SU-DHL-6 (cell line): ENCODE results near the gene ZBTB24.

Experiments used
- H2AFZ ChIP-seq: fragments of 200-600 bp; sonication (generic); 2 replicates; pipeline ENCODE4 v1.6.1; 2014; ENCODE audit warnings: low read depth, mild to moderate bottlenecking, moderate library complexity, mixed read lengths, antibody characterized with exemption, low read length; ENCODE audit not compliant: severe bottlenecking
- H3F3A ChIP-seq: fragments of 200-600 bp; shearing (Covaris generic); 2 replicates; pipeline ENCODE4 v1.6.0; 2016; ENCODE audit warnings: antibody characterized with exemption, mild to moderate bottlenecking; ENCODE audit not compliant: insufficient read depth
- H3K27ac ChIP-seq: fragments of 200-600 bp; sonication (generic); 2 replicates; pipeline ENCODE4 v1.5.1; 2016; ENCODE audit warnings: low read depth, mild to moderate bottlenecking, low read length, moderate library complexity, mixed read lengths
- H3K27me3 ChIP-seq: fragments of 200-600 bp; sonication (generic), shearing (Covaris generic); 2 replicates; pipeline ENCODE4 v1.6.0; 2014; ENCODE audit warnings: mild to moderate bottlenecking, low read length
- H3K36me3 ChIP-seq: fragments of 200-600 bp; sonication (generic); 2 replicates; pipeline ENCODE4 v1.6.1; 2014; ENCODE audit warnings: mild to moderate bottlenecking, low read length, mixed read lengths
- H3K4me2 ChIP-seq: fragments of 300-600, 200-600 bp; shearing (Covaris generic), sonication (generic); 2 replicates; pipeline ENCODE4 v1.6.0; 2014; ENCODE audit warnings: low read length, low read depth, mild to moderate bottlenecking; ENCODE audit not compliant: poor library complexity, severe bottlenecking
- H3K4me3 ChIP-seq: fragments of 200-600 bp; sonication (generic); 2 replicates; pipeline ENCODE4 v1.5.1; 2014; ENCODE audit warnings: antibody characterized with exemption, low read length, mild to moderate bottlenecking, mixed read lengths; ENCODE audit not compliant: insufficient read depth, poor library complexity, severe bottlenecking
- H3K79me2 ChIP-seq: fragments of 200-600 bp; sonication (generic); 2 replicates; pipeline ENCODE4 v1.6.1; 2014; ENCODE audit warnings: mild to moderate bottlenecking, low read length, moderate library complexity; ENCODE audit not compliant: insufficient read depth
- H3K9ac ChIP-seq: fragments of 200-600 bp; sonication (generic); 2 replicates; pipeline ENCODE4 v1.7.0; 2014; ENCODE audit warnings: mild to moderate bottlenecking, low read length
- H3K9me2 ChIP-seq: fragments of 200-600 bp; sonication (generic); replicated peaks from 2 replicates; pipeline ENCODE4 v1.6.1; 2014; ENCODE audit warnings: low read length; ENCODE audit not compliant: insufficient read depth
- H3K9me3 ChIP-seq: fragments of 200-600 bp; sonication (generic); 2 replicates; pipeline ENCODE4 v1.6.1; 2014; ENCODE audit warnings: low read length, mixed read lengths; ENCODE audit not compliant: insufficient read depth
- H4K20me1 ChIP-seq: fragments of 200-600 bp; sonication (generic); 2 replicates; pipeline ENCODE4 v1.6.1; 2014; ENCODE audit warnings: low read depth, mild to moderate bottlenecking, antibody characterized with exemption, low read length, moderate library complexity, mixed read lengths
- EZH2phosphoT487 ChIP-seq: fragments of 200-600 bp; sonication (generic), shearing (Covaris generic); conservative IDR thresholded peaks from 2 replicates; pipeline ENCODE4 v1.6.1; 2018; ENCODE audit warnings: mild to moderate bottlenecking, antibody characterized with exemption, low read length, moderate library complexity, mixed read lengths
- TF ChIP-seq, protein P1 (sequence below): fragments of 200-600 bp; sonication (generic); IDR thresholded peaks from one replicate; pipeline ENCODE4 v1.5.1; 2017; ENCODE audit warnings: antibody characterized with exemption, mild to moderate bottlenecking, low read length, moderate library complexity; ENCODE audit not compliant: insufficient read depth, poor library complexity, severe bottlenecking

The ZBTB24 gene

DNA sequence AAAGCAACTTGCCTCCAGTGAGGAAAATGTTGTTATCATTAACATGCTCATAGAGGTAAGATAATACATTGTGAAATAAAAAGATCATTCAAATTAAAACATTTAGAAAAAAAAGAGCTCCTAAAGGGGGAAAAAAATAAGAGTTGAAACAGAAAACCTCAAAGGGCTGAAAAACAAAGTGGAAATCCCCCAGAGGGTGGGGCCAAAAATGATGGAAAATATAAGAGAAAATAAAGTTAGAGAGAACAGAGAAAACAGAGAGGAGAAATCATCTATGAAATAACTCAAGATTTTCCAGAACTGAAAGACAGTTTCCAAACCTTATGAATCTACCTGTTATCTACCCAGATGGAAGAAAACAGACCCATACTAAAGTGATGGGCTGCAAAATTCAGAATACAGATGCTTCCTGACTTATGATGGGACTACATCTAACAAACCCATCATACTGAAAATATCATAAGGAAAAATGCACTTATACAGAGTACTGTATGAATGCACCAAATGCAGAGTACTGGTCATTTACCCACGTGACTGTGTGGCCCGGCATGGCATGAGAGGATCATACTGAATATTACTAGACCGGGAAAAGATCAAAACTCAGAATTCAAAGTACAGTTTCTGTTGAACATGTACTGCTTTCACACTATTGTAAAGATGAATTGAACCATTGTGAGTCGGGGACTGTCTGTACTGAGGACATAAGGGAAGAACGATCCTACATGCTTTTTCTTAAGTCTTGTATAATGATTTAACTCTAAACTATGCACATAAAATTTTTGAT, 4.0 kb downstream of the ZBTB24 start:
- TF ChIP-seq, protein P1, sequence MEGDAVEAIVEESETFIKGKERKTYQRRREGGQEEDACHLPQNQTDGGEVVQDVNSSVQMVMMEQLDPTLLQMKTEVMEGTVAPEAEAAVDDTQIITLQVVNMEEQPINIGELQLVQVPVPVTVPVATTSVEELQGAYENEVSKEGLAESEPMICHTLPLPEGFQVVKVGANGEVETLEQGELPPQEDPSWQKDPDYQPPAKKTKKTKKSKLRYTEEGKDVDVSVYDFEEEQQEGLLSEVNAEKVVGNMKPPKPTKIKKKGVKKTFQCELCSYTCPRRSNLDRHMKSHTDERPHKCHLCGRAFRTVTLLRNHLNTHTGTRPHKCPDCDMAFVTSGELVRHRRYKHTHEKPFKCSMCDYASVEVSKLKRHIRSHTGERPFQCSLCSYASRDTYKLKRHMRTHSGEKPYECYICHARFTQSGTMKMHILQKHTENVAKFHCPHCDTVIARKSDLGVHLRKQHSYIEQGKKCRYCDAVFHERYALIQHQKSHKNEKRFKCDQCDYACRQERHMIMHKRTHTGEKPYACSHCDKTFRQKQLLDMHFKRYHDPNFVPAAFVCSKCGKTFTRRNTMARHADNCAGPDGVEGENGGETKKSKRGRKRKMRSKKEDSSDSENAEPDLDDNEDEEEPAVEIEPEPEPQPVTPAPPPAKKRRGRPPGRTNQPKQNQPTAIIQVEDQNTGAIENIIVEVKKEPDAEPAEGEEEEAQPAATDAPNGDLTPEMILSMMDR, result no peak
- TF ChIP-seq EZH2phosphoT487, result no peak
- H3K9me2 ChIP-seq, result no peaks in the 10 kb centered on the region
- no peaks in the 10 kb centered on the region for H3K9me3 ChIP-seq
- H3K4me2 ChIP-seq, result peak overlapping the region; percentile 71
- H3K27me3 ChIP-seq, result no peaks in the 10 kb centered on the region
- H4K20me1 ChIP-seq, result peaks cover 19% of the 10 kb centered on the region; the same call in 1 of the 2 replicates
- peak overlapping the region; percentile 50 for H3K4me3 ChIP-seq
- H2AFZ ChIP-seq, result no peak overlapping the region
- peaks cover 4% of the 10 kb centered on the region; the same call in 1 of the 2 replicates for H3F3A ChIP-seq
- peaks cover 24% of the 10 kb centered on the region for H3K36me3 ChIP-seq
- peak overlapping the region; percentile 41 for H3K9ac ChIP-seq
- H3K27ac ChIP-seq, result peak overlapping the region; percentile 6
- peaks cover 78% of the 10 kb centered on the region for H3K79me2 ChIP-seq

DNA sequence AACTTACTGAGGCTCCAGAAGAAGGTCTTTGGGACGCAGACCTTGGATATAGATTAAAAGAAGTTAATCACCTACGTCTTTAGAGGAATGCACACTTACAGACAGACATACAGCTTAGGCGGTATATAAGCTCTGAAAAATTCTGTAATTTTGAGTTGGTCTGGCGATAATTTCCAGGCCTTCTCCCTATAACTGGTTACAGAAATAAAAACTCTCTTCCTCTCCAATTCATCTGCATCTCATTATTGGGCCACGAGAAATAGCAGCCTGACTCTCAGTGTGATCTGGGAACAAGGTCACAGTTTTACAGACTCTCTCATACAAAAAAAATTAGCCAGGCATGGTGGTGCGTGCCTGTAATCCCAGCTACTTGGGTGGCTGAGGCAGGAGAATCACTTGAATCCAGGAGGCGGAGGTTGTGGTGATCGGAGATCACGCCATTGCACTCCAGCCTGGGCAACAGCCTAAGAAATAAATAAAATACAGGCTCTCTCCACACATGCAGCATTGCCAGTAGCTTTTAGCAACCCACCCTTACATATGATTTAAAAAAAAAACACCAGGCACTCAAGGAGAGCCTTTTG, 4.7 kb downstream of the ZBTB24 start:
- Histone ChIP-seq H3K27ac (peak overlapping the region; percentile 6), H2AFZ (no peak overlapping the region), H3K9me3 (no peaks in the 10 kb centered on the region), H3K79me2 (peaks cover 78% of the 10 kb centered on the region), H3K27me3 (no peaks in the 10 kb centered on the region), H3K9me2 (no peaks in the 10 kb centered on the region), H3K9ac (peak overlapping the region; percentile 41), H3K4me2 (peak overlapping the region; percentile 71), H3F3A (no peaks in the 10 kb centered on the region), H4K20me1 (peaks cover 19% of the 10 kb centered on the region; the same call in 1 of the 2 replicates), H3K4me3 (peak overlapping the region; percentile 6), H3K36me3 (peaks cover 30% of the 10 kb centered on the region)
- TF ChIP-seq EZH2phosphoT487, result no peak
- TF ChIP-seq, protein P1, result no peak

DNA sequence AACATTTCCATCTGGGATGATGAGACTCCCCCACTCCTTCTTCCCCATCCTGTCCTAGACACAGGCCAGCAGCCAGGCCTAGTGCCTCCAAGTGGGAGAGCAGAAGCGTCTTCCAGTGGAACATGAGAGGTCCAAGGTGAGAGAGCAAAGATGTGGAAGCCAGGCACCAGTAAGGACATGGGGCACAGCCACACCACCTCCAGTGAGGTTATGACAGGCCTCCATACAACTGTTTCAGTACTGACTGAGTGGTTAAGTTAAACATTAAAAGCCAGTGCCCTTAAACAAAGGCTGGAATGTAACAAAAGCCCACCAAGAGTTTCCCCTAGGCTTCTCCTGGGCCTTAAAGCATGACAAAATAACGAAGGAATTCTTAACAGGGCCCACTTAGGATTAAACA, 5.3 kb downstream of the ZBTB24 start:
- Histone ChIP-seq H3K9me2 (no peaks in the 10 kb centered on the region), H3K27ac (no peak overlapping the region), H3K4me3 (no peak overlapping the region), H3K36me3 (peaks cover 30% of the 10 kb centered on the region), H4K20me1 (peaks cover 19% of the 10 kb centered on the region; the same call in 1 of the 2 replicates), H3K79me2 (peaks cover 76% of the 10 kb centered on the region), H3K4me2 (peak overlapping the region; percentile 71), H3F3A (no peaks in the 10 kb centered on the region), H3K27me3 (no peaks in the 10 kb centered on the region), H3K9me3 (no peaks in the 10 kb centered on the region), H3K9ac (peak overlapping the region; percentile 15; the same call in 1 of the 2 replicates), H2AFZ (no peak overlapping the region)
- TF ChIP-seq, protein P1, result no peak
- no peak for TF ChIP-seq EZH2phosphoT487
